Globus pallidus (tissue), 1 donor: ENCODE results near the gene SARDH.

ENCODE experiments used
- DNase-seq: peaks from one replicate; pipeline ENCODE4 v3.0.0-alpha.2; 2015; ENCODE audit warnings: low spot score

SARDH gene

DNA sequence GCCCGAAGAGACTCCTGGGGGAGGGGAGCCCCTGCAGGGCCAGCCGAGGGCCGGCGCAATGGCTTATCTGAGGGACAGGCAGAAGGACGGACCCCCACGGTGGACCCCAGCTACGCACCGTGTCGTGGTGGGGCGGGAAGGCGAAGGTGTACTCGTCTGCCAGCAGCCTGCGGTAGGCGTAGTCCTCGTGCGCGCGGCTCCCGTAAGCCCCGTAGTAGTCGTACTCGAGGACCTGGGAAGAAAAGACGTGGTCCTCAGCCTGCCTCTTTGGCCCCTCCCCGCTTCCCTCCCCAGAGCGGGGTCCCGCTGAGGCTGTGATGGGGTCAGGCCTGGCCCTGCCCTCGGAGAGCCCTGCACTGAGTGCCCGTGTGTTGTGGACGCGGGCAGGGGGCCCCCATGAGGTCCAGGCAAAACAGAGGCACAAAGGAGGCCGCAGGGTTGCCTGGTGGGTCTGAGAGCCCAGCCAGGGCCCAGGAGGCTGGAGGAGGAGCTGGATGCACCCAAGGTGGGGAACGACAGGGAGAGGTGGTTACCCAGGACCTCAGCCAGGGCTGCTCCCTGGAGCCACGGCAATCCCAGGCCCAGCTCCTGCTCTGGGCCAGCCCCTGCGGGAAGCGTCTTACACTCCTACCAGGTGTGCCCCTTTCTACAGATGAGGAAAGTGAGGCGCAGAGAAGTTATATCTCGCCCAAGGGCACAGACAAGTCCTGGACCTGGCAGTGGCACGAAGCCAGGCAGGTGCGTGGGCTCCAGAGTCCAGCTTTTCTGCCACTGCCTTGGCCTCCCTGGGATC is 35.2 kb downstream of the SARDH start:
- no peak for DNase-seq

DNA sequence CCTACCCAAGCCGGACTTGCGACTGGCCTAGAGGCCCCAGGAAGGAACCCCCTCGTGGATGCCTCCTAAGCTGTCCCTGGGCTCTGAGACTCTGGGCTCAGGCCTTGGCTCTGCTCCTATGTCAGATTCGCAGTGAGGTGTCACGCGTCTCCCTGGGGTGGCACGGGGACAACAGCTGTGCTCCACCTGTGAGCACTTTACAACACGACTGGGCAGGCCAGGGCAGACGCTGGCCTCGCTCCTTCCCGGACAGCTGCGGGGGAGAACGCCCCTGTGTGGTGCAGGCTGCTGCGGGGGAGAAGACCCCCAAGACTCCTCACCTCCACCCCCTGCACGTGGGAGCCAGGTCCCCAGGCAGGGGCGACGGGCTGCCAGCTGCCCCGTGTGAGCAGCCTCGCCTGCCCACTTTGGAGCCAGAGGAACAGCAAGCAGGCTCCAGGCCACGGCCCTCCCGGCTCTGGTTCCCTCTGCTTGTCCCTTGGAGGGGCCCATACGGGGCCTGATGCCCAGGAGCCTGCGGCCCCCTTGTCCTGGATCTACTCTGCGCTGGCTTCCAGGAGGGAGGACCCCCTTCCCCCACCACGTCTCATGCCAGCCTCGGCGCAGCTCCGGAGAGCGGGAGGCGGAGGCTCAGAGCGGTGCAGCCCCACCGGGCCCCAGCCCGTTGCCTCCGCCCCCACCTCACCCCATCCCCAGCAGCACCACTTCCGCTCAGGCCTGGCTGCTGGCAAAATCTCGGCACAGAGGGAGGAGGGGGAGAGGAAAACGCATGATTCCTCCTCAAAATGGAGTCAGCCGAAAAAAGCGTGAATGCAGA is 36.0 kb downstream of the SARDH start:
- no peak for DNase-seq

DNA sequence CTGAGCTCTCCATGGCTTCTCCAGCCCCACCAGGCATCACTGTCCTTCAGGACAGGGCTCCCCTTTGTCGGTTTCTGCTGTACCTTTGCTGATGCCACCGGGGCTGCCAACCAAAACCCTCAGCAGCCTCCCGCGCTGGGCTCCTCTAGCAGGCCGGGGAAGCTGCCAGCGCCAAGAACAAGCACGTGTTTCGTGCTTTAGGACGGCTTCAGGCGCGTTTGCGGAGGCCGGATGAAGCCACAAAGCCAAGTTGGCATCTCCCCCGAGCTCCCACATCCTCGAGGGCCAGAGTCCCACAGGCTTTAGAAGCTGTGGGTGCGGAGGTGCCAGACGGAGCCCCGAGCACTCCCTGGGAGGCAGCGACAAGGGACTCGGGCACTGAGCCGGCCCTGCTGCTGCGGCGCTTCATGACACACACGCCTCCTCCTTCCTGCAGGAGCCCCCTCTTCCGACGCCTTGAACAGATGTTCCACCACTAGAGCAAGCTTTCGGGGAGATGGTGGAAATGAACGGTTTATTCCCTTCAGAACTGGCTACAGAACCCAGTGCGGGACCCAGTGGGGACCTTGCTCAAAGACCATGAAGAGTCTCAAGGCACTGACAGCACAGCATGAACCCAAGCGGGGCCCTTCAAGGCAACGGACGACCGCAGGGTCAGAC is 36.7 kb downstream of the SARDH start:
- peak; percentile 54 for DNase-seq

DNA sequence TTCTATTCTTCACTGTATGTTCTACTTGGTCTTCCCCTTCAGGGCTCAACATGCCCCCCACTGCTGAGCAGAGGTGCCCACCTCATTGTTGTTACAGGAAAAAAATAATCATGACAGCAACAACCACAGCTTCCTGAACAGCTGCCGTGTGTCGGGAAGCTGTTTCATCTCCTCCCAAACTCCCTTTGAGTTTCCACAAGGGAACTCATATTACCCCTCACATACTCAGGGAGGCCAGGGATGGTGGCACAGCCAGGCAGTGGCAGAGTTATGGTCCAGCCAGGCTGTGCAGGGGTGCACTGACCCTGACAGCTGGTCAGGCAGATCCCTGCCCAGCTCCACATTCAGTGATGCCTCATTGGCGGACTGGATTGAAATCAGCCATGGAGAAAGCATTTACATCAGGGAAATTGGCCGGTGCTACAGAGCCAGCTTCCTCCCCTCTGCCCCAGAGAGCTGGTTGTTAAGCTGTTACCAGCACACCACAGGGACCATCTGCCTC is 37.3 kb downstream of the SARDH start:
- peak; percentile 41 for DNase-seq

DNA sequence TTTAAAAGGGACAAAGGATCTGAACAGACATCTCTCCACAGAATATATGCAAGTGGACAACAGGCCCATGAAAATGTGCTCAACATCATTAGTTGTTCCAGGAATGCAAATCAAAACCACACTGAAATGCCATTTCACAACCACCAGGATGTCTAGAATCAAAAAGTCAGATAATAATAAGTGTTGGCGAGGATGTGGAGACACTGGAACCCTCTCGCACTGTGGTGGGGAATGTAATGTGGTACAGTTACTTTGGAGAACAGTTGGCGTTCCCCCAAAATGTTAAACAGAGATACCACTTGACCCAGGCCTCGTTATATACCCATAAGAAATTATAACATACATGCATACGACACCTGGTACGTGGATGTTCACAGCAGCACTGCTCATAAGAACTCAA is 38.6 kb downstream of the SARDH start:
- no peak for DNase-seq

DNA sequence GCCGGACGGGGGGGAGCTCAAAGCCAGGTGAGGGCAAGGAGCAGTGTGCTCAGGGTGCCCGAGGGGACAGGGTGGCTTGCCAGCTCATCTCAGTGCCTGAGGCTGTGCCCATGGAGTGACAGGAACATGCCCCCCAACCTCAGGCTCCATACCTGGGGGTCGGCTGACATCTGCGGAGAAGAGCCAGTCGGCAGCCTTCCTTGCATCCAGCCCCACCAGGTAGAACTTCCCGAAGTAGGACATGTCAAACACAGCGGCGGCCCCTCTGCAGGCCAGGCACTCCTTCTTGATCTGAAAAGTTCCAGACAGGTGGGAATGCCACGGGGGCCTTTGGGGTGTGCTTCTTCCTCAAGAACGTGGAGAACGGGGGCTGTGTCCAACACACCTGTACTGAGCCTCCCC is 42.1 kb downstream of the SARDH start:
- DNase-seq: no peak

DNA sequence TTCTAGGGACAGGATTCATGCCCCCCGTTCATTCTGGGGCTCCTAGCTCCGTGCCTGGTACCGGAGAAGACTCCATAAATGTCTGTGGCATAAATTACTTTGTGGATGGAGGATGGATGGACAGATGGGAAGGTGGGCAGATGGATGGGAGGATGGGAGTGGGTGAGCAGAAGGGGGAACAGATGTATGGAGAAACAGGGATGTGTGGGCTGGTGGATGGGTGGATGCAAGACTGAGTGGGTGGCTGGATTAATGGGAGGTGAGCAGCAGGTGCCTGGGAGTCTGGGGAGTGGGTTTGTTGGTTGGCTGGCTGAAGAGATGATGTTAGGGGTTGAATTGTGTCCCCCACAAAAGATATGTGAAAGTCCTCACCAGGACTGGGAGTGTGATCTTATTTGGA is 43.5 kb downstream of the SARDH start:
- no peak for DNase-seq

DNA sequence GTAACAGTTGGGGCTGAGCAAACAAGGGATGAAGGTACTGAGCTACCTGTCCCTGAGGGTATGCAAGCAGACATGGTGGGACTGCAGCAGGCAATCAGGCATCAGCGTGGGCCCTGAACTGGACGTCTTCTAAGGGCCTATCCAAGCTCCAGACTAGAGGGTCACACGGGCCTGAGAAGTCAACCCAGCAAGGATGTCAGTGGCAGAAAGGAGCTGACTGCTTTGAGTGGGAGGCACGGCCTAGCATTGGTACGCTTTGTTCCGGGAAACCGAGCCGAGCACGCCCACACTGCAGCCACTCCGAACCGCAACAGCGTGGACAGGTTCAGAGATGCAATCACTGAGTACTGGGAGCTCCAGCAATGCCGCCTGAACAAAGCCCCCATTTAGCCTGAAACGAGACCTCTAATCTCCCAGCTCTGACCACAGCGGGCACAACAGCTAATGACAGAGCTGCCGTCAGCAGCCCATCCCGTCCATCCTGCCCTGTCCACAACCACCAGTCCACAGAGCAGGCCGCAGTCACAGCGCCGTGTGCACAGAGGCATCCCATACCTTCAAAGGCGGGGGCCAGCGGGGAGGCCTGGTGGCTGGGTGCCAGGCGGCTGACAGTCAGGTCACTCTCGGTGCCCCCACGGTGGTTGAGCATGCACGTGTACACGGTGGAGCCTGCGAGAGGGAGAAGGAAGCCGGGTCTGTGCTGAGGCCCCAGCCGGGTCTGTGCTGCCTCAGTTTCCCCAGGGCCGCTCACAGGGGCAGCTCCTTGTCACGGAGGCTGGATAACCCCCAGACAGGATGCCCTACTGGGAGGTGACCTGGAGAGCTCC is 44.2 kb downstream of the SARDH start:
- DNase-seq: no peak

DNA sequence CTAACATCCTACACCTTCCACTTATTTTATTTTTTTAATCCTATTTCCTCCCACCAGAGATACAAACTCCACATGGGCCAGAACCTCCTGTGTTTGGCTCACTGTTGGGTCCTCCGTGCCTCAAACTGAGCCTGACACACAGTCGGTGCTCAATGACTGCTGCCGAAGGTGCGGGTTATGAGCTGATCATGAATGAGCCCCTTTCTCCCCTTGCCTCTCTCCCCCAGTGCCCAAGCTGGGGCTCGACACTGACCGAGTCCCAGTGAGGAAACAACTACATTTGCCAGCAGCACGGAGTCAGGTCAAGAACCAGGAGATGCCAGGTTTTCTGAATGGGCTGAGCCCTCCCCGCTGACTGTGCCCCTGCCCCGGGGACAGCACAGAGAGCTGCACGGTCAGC is 45.0 kb downstream of the SARDH start:
- DNase-seq: no peak

DNA sequence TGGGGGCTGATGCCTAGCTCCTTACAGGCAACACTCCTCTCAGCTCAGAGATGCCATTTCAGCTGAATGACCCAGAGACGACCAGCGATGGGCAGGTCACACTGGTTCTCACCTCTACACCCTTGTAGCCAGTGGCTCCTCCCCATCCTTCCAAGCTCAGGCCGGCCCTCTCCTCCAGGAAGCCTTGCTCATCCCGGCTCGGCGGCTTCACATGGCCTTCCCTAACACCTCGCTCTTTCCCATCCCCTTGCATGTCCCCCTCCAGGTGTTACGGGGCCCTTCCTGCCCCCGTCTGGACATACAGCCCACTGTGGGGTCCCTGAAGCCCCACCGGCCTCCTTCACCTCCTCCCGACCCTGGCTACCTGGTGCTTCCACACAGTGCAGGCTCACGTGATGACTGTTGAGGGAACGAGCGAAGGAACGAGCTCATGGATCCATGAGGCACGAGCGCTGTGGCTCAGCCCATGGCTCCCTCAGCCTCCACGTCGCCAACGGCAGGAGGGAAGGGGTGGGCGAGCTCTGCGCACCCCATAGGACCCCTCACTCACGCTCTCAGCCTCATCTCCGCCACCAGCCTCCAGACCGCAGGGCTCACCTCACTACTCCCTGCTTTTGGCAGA is 45.7 kb downstream of the SARDH start:
- DNase-seq: no peak

DNA sequence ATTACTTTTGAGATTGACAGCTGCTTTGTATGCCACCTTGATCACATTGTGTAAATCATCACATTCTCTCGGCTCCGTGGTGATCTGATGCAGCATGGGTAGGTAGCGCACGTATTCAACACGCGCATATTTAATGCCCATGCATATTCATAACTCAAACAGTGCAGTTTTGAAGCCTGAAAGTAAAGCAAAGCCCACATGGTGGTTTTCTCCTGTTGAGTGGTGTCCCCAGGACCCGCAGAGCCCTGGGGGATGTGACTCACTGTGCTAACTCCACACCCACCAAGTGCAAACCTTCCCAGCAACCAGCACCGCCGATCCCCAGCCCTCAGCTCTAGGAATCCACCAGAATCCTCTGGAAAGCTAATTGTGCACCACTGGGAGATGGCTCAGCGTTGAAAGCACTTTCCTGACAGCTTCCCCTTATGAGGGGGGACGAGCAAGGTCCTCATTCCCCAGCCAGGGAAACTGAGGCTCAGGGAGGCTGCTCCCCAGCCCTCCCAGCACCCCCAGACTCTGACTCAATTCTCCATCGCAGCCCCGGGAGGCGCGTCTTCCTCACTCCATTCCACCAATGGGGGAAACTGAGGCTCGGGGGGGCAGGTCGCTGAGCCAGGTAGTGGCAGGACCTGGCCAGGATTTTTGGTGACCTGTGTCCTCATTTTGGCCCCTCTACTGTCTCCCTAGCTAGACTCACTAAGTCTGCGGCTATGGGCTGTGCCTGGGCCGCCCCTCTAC is 46.4 kb downstream of the SARDH start:
- DNase-seq: no peak

DNA sequence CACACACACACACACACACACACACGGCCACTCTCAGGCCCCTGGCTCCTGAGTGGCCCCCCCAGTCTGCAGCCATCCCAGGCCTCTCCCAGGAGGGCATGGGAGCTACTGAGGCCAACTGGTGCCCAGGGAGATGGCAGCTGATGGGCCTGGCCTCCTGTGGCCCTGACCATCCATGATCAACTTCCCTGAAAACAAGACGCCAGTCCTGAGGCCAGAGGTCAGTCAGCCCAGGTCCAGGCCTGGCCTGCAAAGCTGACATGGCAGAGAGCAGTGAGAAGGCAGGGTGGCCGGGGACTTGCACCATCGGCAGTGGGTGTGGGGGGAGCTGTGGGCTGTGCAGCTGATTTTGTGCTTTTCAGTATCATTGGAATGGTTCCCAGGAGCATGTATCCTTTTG is 47.0 kb downstream of the SARDH start:
- no peak for DNase-seq

DNA sequence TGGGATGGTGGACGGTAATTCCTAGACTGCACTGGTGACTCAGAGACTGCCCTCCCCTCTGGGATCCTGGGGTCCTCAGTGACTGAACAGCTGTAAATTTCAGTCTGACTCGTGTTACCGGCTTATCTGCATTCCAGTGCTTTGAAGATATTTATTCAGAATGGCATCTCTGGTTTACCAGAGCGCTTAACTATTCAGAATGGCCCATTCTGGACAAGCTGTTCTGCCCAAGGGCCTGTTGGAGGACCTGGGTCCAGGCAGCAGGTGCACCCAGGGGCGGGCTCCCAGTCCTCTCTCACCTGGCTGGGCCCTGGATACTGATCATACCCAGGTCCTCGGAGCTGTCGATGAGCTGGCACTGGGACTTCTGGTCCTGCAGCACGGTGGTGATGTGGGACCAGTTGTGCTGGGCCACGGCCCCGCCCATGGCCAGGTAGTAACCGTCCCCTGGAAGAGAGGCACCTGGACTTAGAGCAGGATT is 48.0 kb downstream of the SARDH start:
- DNase-seq: no peak

DNA sequence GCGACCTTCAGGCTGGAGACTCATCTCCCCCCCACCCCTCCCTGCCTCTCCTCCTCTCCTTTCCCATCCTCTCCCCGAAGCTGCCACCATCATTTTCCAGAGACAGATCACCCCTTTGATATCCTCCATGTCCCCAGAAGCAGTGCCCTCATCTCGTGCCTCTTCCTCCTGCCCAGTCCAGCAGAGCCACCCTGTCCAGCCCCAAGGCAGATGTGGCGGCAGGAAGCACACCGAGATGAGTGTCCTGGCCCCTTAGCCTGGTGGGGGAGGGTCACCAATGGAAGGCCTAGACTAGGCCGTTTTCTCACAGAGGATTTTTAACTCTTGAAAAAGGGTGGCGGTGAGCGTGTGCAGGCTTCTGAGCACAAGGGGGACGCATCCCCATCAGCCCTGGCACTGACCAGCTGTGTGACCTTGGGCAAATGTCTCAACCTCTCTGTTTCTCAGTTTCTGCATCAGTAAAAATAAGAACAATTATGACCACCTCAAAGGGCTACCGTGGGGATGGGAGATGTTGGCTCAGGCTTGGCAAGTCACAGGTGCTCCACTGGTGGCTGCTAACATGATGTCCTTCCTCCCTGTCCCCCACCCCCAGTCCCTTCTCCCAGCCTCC is 48.9 kb downstream of the SARDH start:
- no peak for DNase-seq

DNA sequence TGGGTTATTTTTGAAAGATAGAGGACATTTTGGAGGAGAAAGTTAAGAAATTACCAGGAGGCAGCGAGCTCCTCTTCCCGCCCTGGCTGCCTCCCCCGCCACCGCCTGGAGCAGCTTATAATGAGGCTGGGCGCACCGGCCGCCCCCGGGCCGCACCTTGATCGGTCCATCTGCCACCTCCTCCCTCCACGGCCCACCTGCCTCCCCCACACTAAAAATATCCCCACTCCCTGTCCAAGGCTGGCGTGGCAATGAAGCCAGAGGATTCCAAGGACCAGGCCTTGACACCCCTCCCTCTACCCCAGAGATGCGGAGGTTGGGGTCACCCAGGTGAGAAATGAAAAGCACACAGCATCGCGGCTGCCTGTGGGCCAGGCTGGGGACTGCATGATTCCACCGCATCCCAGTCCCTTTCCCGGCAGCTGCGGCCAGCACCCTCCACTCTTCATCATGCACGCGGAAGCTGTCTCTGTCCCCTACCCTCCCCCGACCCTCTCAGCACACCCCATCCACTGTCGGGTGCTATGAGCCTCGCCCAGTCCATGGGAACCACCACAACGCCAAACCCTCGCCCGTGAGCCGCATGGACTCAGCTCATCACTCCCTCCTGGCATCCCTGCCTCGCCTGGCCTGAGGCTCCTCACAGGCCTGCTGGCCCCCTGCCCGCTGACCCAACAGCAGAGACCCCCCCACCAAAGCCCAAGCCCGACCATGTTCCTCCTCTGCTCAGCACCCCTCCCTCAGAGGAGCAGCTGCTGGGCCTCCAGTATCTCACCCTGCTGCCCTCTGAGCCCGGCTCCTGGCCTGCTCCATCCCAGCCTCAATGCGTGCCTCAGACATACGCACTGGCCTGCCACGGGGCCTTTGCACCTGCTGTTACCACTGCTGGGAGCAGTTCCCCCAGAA is 50.0 kb downstream of the SARDH start:
- DNase-seq: no peak

DNA sequence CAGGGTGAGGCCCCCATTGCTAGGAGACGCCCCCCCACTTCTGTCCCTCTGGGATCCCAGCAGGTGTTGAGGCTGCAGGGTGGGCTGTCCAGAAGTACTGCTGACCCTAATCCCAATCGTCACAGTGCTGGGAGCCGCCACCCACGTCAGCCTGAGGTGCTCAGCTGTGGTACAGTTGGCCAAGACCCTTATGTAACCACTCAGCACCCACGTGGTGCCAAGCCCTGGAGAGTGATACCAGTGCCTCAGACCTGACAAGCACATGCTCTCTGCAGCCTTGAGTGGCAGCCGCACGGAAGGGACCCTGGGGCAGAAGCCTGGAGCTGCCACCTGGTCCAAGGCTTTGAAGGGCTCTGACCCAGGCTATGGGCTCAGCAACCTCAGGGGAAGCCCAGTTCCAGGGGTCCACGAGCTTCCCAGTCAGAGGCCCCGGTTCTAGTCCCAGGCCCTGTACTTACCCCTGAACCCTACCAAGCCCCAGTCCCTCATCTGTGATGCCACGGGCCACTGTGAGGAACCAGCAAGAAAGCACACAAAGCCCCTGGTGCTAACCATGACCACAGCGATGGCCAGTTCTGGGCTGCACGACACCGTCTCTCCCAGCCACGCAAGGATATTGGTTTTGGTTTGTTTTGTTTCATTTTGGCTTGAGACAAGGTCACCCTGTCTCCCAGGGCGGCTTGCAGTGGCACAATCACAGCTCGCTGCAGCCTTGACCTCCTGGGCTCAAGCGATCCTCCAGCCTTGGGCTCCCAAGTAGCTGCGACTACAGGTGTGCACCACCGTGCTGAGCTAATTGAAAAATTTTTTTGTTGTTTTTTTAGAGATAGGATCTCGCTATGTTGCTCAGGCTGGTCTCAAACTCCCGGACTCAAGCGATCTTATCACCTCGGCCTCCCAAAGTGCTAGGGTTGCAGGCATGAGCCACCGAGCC is 51.2 kb downstream of the SARDH start:
- no peak for DNase-seq

DNA sequence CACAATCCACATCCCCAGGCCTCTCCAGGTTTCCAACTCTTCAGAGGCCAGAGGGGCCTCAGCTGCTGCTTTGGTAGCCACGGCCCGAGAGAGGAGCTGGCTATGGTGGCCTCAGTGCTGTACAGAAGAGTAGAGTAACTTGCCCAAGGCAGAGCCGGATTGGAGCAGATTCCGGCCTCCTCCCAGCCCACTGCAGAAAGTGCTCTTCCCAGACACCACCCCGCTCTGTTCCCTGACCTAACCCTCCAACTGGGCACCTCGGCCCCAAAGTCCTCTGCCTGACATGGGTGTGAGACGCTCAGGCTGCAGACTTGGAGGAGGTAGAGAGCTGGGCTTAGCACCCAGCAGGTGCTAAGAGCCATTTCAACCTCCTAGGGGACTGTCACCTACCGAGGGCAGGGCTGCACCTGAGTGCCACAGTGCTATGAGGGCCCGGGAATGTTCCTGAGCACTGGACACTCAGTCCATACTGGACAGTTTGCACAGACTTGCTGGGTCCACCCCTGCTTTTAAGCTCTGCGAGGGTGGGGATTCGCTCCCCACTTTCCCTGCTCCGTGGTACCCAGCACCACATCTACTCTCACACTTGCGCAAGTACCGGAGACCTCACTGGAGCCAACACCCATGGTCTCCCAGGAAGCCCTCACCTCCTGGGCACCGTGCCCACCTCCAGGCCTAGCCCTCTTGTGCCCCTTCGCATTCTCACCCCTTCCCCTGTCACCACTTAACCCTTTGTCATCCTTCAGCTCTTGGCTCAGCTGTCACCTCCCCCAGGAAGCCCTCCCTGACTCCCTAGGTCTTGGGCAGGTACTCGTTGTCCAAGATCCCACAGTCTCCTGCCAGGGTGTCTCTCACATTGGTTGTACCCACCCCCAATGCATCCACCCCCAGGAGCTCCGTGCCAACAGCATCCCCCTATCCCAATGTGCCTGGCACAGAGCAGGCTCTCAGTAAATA is 52.2 kb downstream of the SARDH start:
- DNase-seq: no peak
